ENCODE data around the gene PRMT1. TPM values are rescaled to one million over a fixed set of nuclear protein-coding genes. Genes with fewer than 3 reads are reported as not detected.
"Not testable (repeated sequence)": the region's sequence is repeated elsewhere in the genome, so short reads cannot be mapped to it uniquely, and the experiment has no call there.

The PRMT1 gene
- total RNA-seq, 1 donor from 2014 or later: 103 TPM

GRCh38 chr19:49718991-49719390 is 41.9 kb downstream of the PRMT1 start:
- DNase-seq (ENCODE audit: low spot score): no peak

DNA sequence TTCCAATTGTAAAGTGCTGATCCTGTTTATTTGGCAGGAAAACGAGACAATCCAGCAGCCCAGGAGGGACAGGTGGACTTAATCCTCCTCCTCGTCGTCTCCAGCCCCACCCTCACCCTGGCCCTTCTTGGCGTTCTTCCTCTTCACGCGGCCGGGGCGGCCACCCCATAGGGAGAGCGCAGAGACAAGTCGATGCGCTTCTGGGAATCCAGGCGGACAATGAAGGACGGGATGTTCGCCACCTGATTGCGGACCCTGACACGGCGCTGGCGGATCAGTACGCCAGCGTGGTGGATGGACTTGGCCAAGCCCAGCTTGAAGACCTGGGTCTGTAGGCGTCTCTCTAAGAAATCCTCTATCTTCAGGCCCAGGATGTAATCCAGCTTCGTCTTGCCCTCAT is 42.3 kb downstream of the PRMT1 start:
- not testable (repeated sequence) for DNase-seq (ENCODE audit: low spot score)

DNA sequence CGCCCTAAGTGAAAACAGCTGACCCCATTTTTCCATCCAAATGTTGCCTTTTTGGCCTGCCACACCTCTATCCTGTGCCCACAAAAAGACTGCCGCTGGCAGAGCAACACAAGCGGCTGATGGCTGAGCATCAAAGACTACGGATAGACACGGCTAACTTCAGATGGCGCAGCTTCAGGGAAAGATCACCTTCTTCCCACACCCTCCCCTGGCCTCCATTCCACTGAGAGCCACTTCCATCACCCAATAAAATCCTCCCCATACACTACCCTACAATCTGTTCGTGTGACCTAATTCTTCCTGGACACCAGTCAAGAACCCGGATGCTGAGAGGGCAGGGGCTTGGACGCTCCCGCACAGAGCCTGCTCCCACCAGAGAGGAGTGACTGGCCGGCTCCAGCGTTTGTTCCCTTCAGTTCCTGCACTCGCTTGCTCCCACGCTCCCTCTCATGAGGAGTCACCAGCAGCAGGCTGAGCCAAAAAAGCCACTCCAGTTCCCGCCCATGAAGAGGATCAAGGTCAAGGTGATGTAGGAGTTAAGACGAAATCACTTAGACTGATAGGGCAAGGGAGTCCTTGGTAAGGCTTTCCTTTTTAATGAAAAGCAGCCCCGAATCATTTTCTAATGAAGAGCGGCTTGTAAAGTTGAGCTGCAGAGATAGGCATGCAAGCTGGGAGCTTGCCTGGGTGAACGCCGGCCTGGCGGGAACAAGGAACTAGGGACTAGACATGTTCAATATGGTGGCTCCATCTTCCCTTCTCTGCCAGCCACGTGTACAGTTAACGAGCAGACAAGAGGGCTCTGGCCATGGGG is 50.4 kb downstream of the PRMT1 start:
- DNase-seq (ENCODE audit: low spot score): no peak

GRCh38 chr19:49730166-49730565 is 53.1 kb downstream of the PRMT1 start:
- DNase-seq (ENCODE audit: low spot score): no peak

Other genes starting within 250 kb of the PRMT1 start
- gene SLC17A7, start 235.7 kb upstream of the PRMT1 start, total RNA-seq: 1.6 TPM
- gene PIH1D1, start 225.5 kb upstream of the PRMT1 start, total RNA-seq: 77.9 TPM
- 45.3 TPM for gene ALDH16A1, start 224.0 kb upstream of the PRMT1 start, total RNA-seq
- gene FLT3LG, start 203.1 kb upstream of the PRMT1 start, total RNA-seq: 10.2 TPM
- 2,400 TPM for gene RPL13A, start 189.7 kb upstream of the PRMT1 start, total RNA-seq
- gene RPS11, start 180.8 kb upstream of the PRMT1 start, total RNA-seq: 1,395 TPM
- gene FCGRT, start 164.6 kb upstream of the PRMT1 start, total RNA-seq: 320 TPM
- 42.8 TPM for gene RCN3, start 149.3 kb upstream of the PRMT1 start, total RNA-seq
- 56.3 TPM for gene NOSIP, start 96.7 kb upstream of the PRMT1 start, total RNA-seq
- gene PRRG2, start 96.0 kb upstream of the PRMT1 start, total RNA-seq: 18.2 TPM
- 42.7 TPM for gene PRR12, start 86.1 kb upstream of the PRMT1 start, total RNA-seq
- 96.1 TPM for gene RRAS, start 37.1 kb upstream of the PRMT1 start, total RNA-seq
- gene SCAF1, start 35.1 kb upstream of the PRMT1 start, total RNA-seq: 86.0 TPM
- gene IRF3, start 11.4 kb upstream of the PRMT1 start, total RNA-seq: 174 TPM
- 18.9 TPM for gene BCL2L12, start 11.3 kb upstream of the PRMT1 start, total RNA-seq
- 1.3 TPM for gene ADM5, start 12.3 kb downstream of the PRMT1 start, total RNA-seq
- 14.2 TPM for gene CPT1C, start 13.8 kb downstream of the PRMT1 start, total RNA-seq
- gene TSKS, start 86.0 kb downstream of the PRMT1 start, total RNA-seq: 0.58 TPM
- gene AP2A1, start 89.7 kb downstream of the PRMT1 start, total RNA-seq: 76.3 TPM
- 36.7 TPM for gene FUZ, start 136.0 kb downstream of the PRMT1 start, total RNA-seq
- 66.0 TPM for gene MED25, start 141.0 kb downstream of the PRMT1 start, total RNA-seq
- gene PTOV1, start 173.9 kb downstream of the PRMT1 start, total RNA-seq: 249 TPM
- 103 TPM for gene PNKP, start 190.3 kb downstream of the PRMT1 start, total RNA-seq
- gene AKT1S1, start 200.1 kb downstream of the PRMT1 start, total RNA-seq: 48.5 TPM
- 68.1 TPM for gene TBC1D17, start 200.4 kb downstream of the PRMT1 start, total RNA-seq
- gene IL4I1, start 219.6 kb downstream of the PRMT1 start, total RNA-seq: 0.81 TPM